Pancreas (tissue), 10 donors: ENCODE data around the gene SMNDC1. TPM values are rescaled to one million over a fixed set of nuclear protein-coding genes. Genes with fewer than 3 reads are reported as not detected.

ENCODE experiments used
- ATAC-seq, 4 donors: fragments of 200-7000 bp; cut with Tn5 transposase; one replicate each; pipeline versions ENCODE4 v1.8.0 to v1.9.1; 2020; ENCODE audit warnings: mild to moderate bottlenecking in 4 of 4, moderate library complexity in 4 of 4
- DNase-seq, 6 donors: peaks; one replicate each; pipeline ENCODE4 v3.0.0-alpha.2; 2020
- FAIRE-seq: peaks from 2 replicates; lab custom pipeline; 2012; peaks lifted over from hg19 to GRCh38; lab: Jason Lieb, UNC
- H3K27ac ChIP-seq, 4 donors: fragments of 200-600 bp; sonication (generic); 1 replicate in 3 of 4; 2 replicates in 1 of 4; pipeline versions ENCODE4 v1.5.0 to v1.8.0; 2020
- H3K27me3 ChIP-seq, 4 donors: fragments of 200-600 bp; one replicate each; pipeline ENCODE4 v1.8.0; 2021
- H3K36me3 ChIP-seq, 3 donors: fragments of 200-600 bp; sonication (generic) in 1 of 3; one replicate each; pipeline versions ENCODE4 v1.5.0 to v1.8.0; 2020 to 2021
- H3K4me1 ChIP-seq, 3 donors: fragments of 200-600 bp; one replicate each; pipeline ENCODE4 v1.8.0; 2021
- H3K4me3 ChIP-seq, 4 donors: fragments of 200-600 bp; sonication (generic) in 2 of 4; one replicate each; pipeline versions ENCODE4 v1.5.0 to v1.8.0; 2020 to 2021
- H3K9me3 ChIP-seq, 4 donors: fragments of 200-600 bp; one replicate each; pipeline ENCODE4 v1.8.0; 2021
- CTCF ChIP-seq, 4 donors: fragments of 200-600 bp; sonication (generic) in 3 of 4; IDR thresholded peaks; one replicate each; pipeline versions ENCODE4 v1.5.0 to v1.8.0; 2021; ENCODE audit warnings: antibody characterized with exemption in 4 of 4
- WGBS, 2 donors: extraction: QIAGEN DNeasy Blood & Tissue Kit; methylation state at CpG; one replicate each; pipeline ENCODE4 v1.1.7; 2013; 5-methylcytosine and 5-hydroxymethylcytosine counted together
- intact Hi-C, 3 donors: fragments of 100-400 bp; cut with DNase I; formaldehyde crosslinking; loops; one replicate each; pipeline versions ENCODE4 v1.11.1 to v1.14.2; 2022
- polyA plus RNA-seq, 2 donors: library from polyadenylated mRNA; stranded (reverse); fragments of 200-250 nt; gene quantifications; one replicate each; pipeline ENCODE4 v1.2.3, GENCODE V29; 2013
- total RNA-seq, 6 donors: library from RNA; stranded (reverse); fragmentation: NEBNext Ultra II Directional in 4 of 6; extraction: Animal tissue kit (Norgen Biotek cat#: 25700) in 4 of 6; gene quantifications; one replicate each; pipeline versions ENCODE4 v1.2.1 to v1.2.4, GENCODE V29; 2021 to 2023
- donor health status: healthy with polysubstance abuse.
- donor health status: DM: no; HTN: no; CAD: no; lungs with moderate emphysema.
- donor health status: DM: no; HTN: no; CAD: no.
- donor health status: control.
- donor health status: control.
- donor health status: Bipolar disorder and iron deficiency.
- donor health status: DM: yes; HTN: yes; CAD: no.
- donor health status: DM: no; HTN: no; CAD: no.
- donor health status: DM: no; HTN: no; CAD: no.
- donor health status: DM: yes; HTN: yes; CAD: no.

Gene SMNDC1
- total and polyA plus RNA-seq, 8 donors: 5.2 to 13.7 (median 9.4) TPM

- H3K4me1 ChIP-seq: peaks cover 15 to 28% (median 27%) of the 10 kb centered on the region in 3 donors
- no peak for FAIRE-seq
- TF ChIP-seq CTCF (IDR thresholded peaks at IDR 0.05): no peak
- intact Hi-C loops: no loop called here
- no peaks in the 10 kb centered on the region for H3K36me3 ChIP-seq
- peak overlapping the region in 2 of 4 donors; percentile 10 to 31 for H3K4me3 ChIP-seq
- no peaks in the 10 kb centered on the region for H3K27me3 ChIP-seq
- ATAC-seq: peak; percentile 16 to 36 (median 28)
- peak in 1 of 6 donors; percentile 21 for DNase-seq
- 28 to 39% methylated on average over 2 of the region's 2 CpGs for WGBS, 2 donors
- peak overlapping the region; percentile 59 to 87 (median 73) for H3K27ac ChIP-seq
- no peaks in the 10 kb centered on the region for H3K9me3 ChIP-seq
These were observed 35.7 kb downstream of the SMNDC1 start for GRCh38 chr10:110268971-110269370.

- DNase-seq (peak in 2 of 6 donors; percentile 16 to 27), ATAC-seq (peak; percentile 32 to 76 (median 64)), FAIRE-seq (no peak)
- H3K9me3 ChIP-seq: no peaks in the 10 kb centered on the region
- H3K36me3 ChIP-seq: no peaks in the 10 kb centered on the region
- TF ChIP-seq CTCF (IDR thresholded peaks at IDR 0.05): no peak
- H3K27ac ChIP-seq: peak overlapping the region in 3 of 4 donors; percentile 59 to 87 (median 80)
- peaks cover 15 to 28% (median 27%) of the 10 kb centered on the region in 3 donors for H3K4me1 ChIP-seq
- intact Hi-C loops: no loop called here
- H3K27me3 ChIP-seq: no peaks in the 10 kb centered on the region
- no peak overlapping the region for H3K4me3 ChIP-seq
These were observed 36.3 kb downstream of the SMNDC1 start for GRCh38 chr10:110268442-110268841.

GRCh38 chr10:110267276-110267675 is 37.4 kb downstream of the SMNDC1 start:
- FAIRE-seq (no peak), ATAC-seq (no peak), DNase-seq (no peak)
- no peaks in the 10 kb centered on the region for H3K27me3 ChIP-seq
- intact Hi-C loops: no loop called here
- no peak overlapping the region for H3K27ac ChIP-seq
- no peak overlapping the region for H3K4me3 ChIP-seq
- WGBS, 2 donors: 89 to 97% methylated on average over 1 of the region's 1 CpG
- TF ChIP-seq CTCF (IDR thresholded peaks at IDR 0.05): no peak
- H3K9me3 ChIP-seq: no peaks in the 10 kb centered on the region
- H3K36me3 ChIP-seq: no peaks in the 10 kb centered on the region
- peaks cover 15 to 35% (median 27%) of the 10 kb centered on the region in 3 donors for H3K4me1 ChIP-seq

- H3K27me3 ChIP-seq: no peaks in the 10 kb centered on the region
- no peak for ATAC-seq
- WGBS, 2 donors: 91 to 99% methylated on average over 4 of the region's 4 CpGs
- H3K36me3 ChIP-seq: no peaks in the 10 kb centered on the region
- no peak for FAIRE-seq
- no peak overlapping the region for H3K4me3 ChIP-seq
- no peak for DNase-seq
- intact Hi-C loops: no loop called here
- H3K4me1 ChIP-seq: peaks cover 15 to 35% (median 27%) of the 10 kb centered on the region in 3 donors
- H3K9me3 ChIP-seq: no peaks in the 10 kb centered on the region
- H3K27ac ChIP-seq: no peak overlapping the region
- TF ChIP-seq CTCF (IDR thresholded peaks at IDR 0.05): no peak
These were observed 39.0 kb downstream of the SMNDC1 start for GRCh38 chr10:110265573-110266193.

GRCh38 chr10:110263164-110263563 is 41.6 kb downstream of the SMNDC1 start:
- Histone ChIP-seq H3K27me3 (no peaks in the 10 kb centered on the region), H3K4me1 (peaks cover 0 to 9% (median 4%) of the 10 kb centered on the region in 3 donors), H3K9me3 (no peaks in the 10 kb centered on the region), H3K36me3 (no peaks in the 10 kb centered on the region), H3K27ac (no peak overlapping the region), H3K4me3 (no peak overlapping the region)
- 23 to 29% methylated on average over 1 of the region's 1 CpG for WGBS, 2 donors
- peak in 1 of 4 donors; percentile 37 for ATAC-seq
- no peak for TF ChIP-seq CTCF (IDR thresholded peaks at IDR 0.05)
- DNase-seq: no peak
- FAIRE-seq: no peak
- intact Hi-C loops: no loop called here
